Superior temporal gyrus (tissue), 1 donor: ENCODE data around the gene GOLGA8N.
"Not testable (repeated sequence)": the region's sequence is repeated elsewhere in the genome, so short reads cannot be mapped to it uniquely, and the experiment has no call there.

ENCODE experiments used
- DNase-seq: peaks from one replicate; pipeline ENCODE4 v3.0.0-alpha.2; 2016; ENCODE audit errors: extremely low spot score

Gene GOLGA8N

DNA sequence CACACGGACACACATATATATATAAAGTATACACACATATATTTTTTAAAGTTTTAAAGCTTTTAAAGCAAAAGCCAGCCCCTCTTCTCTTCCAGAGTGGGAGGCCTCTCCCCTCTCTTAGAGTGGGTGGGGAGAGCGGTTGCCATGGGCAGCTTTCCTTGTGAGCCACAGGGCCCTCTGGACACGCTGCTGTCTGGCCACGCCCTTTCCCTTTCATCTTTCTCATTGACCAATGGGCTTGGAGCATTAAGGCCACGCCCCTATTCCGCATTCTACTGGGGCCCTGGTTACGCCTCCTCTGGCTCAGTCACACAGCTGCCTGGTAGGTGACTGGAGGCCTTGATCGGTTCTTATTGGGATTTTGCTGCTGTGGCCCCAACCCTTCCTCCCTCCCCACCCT is at the start of gene GOLGA8N:
TSS of gene GOLGA8N (plus strand) at position 306 of the 400 bp plus-strand sequence.
- not testable (repeated sequence) for DNase-seq

DNA sequence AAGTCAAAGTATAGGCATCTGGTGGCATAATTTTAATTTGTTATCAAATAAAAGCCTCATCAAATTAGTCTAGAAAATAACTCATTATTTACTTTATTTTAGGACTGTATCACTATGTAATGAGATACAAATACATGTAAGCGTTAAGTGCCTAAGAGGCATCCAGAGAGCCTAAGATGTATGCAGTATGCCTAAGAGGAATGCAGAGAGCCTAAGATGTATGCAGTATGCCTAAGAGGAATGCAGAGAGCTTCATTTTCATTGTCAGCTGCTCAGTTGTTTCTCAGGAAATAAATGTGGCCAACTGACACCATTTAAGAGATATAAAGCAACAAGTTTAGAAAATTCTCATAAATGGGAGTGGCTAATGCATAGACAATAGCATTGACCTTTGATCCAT is 49.8 kb upstream of the GOLGA8N start:
- not testable (repeated sequence) for DNase-seq

DNA sequence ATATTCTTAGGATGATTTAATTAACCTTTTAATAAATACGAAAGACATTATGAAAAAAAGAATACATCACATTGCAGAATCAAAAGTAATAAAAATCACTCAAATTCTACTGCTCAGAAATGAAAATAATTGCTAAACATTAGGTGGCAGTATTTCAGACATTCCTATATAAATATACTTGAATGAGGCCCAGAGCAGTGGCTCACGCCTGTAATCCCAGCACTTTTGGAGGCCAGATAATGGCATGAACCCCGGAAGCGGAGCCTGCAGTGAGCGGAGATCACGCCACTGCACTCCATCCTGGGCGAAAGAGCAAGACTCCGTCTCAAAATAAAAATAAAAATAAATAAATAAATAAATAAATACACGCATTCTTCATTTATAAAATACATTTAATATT is 48.1 kb upstream of the GOLGA8N start:
- not testable (repeated sequence) for DNase-seq

DNA sequence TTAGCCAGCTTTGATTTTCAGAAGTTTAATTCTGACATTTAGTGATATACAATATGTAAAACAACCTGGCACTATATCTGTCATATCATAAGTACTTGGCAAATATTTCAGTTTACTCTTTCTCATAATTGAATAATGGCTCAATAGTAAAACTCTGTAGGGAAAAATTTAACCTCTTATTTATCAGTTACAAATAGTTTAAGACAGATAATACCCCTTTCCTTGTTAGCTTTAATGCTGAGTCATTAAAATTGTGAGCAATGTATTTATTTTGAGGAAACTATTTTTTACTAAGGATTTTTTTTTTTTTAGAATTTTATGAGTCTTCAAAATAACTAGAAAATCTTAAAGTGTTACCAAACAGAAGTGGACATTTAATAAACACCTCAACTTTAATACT is 38.7 kb upstream of the GOLGA8N start:
- not testable (repeated sequence) for DNase-seq

DNA sequence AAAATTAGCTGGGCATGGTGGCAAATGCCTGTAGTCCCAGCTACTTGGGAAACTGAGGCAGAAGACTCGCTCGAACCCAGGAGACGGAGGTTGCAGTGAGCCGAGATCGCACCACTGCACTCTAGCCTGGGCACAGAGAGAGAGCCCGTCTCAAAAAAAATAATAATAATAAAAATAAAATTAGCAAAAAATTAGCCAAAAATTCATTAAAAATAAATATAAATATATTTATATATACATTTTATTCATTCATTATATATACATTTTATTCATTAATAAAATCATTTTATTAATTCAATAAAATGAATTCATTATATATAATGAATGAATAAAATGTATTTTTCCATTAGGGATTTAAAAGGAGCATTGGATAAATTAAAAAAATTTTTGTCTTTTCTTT is 31.1 kb upstream of the GOLGA8N start:
- not testable (repeated sequence) for DNase-seq

DNA sequence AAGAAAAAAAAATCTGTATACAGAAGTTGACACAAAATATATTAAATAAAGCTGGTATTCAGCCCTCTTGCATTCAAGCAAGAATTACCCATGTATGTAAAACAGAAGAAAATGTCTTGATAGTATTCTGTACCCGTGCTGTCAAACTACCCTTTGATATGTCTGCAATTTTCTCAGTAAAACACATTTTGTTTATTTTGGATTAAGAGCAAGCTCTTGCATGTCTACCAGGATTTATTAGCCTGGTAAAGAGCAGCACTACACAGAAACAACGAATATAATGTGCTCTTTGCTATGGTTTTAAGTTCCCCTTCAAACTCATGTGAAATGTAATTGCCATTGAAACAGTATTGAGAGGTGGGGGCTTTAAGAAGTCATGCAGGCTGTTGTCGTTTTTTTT is 24.3 kb upstream of the GOLGA8N start:
- DNase-seq: not testable (repeated sequence)

- DNase-seq: not testable (repeated sequence)
Measured at GRCh38 chr15:32578482-32578881, 14.8 kb upstream of the GOLGA8N start.

GRCh38 chr15:32585844-32586243 is 7.4 kb upstream of the GOLGA8N start:
- DNase-seq: not testable (repeated sequence)

GRCh38 chr15:32609518-32609917 is 16.3 kb downstream of the GOLGA8N start:
- DNase-seq: not testable (repeated sequence)

GRCh38 chr15:32610719-32611118 is 17.5 kb downstream of the GOLGA8N start:
- DNase-seq: peak; percentile 43

DNA sequence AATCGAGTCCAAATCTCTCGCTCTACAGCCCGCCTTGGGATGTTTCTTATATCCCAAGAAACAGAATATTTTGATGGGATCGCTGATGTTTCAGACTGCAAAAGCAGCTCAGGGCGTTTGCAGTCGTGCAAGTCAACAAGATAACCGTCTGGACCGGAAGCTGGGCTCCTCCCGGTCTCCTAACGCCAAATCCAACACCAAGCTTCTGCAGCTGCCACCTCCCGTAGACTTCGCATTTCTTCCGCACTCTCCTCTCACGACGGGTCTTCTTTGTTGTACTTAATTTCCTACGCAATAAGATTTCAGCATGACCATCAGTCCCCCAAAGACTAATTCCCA is 21.4 kb downstream of the GOLGA8N start:
- not testable (repeated sequence) for DNase-seq

DNA sequence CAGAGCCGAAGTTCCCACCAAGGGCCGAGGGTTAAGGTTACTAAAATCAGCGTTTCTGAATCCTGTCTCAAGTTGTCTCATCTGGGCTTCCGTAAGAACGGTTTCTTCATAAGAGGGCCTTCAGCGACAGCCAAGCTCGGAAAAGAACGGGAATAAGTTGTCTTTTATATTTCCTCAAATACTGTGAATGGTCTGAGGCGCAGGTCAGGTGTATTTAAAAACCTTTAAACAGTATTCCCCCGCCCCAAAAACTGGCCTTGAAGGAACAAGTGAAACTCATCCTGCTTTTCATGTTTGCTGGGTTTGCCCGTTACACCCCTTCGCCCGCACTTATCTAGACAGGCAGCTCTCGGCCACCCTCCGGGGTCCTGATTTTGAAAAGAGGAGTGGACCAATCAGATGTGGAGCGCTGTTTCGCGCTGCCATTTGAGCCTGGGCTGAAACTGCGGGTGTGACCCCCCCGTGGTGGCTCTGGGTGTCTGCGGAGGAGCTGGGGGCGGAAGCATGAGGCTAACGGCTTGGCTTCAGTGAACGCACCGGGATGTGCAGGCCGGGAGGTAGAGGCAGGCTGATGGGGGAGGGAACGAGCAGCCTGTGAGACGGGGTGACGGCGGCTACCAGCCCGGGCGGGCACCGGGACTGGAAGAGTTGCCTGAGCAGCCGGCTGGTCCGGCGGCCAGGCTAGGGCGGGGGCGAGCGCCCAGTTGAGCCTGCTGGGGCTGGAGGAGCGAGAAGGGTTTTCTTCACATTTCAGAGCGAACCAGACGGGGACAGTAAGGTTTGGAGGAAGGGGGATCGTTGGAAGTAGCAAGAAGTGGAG is 22.0 kb downstream of the GOLGA8N start, which contains the start of gene ARHGAP11A:
TSS of gene ARHGAP11A (plus strand) at position 454 of the 820 bp plus-strand sequence. CDS start 708 bp downstream, outside the sequence.
- peak; percentile 93 for DNase-seq

- DNase-seq: not testable (repeated sequence)
Measured at GRCh38 chr15:32615871-32616426, 22.7 kb downstream of the GOLGA8N start.

DNA sequence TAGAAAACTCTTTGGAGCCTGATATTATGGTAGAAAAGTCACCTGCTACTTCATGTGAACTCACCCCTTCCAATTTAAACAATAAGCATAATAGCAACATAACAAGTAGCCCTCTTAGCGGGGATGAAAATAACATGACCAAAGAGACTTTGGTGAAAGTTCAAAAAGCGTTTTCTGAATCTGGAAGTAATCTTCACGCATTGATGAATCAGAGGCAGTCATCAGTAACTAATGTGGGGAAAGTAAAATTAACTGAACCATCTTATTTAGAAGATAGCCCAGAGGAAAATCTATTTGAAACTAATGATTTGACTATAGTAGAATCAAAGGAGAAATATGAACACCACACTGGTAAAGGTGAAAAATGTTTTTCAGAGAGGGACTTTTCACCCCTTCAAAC is 43.2 kb downstream of the GOLGA8N start:
- no peak for DNase-seq

DNA sequence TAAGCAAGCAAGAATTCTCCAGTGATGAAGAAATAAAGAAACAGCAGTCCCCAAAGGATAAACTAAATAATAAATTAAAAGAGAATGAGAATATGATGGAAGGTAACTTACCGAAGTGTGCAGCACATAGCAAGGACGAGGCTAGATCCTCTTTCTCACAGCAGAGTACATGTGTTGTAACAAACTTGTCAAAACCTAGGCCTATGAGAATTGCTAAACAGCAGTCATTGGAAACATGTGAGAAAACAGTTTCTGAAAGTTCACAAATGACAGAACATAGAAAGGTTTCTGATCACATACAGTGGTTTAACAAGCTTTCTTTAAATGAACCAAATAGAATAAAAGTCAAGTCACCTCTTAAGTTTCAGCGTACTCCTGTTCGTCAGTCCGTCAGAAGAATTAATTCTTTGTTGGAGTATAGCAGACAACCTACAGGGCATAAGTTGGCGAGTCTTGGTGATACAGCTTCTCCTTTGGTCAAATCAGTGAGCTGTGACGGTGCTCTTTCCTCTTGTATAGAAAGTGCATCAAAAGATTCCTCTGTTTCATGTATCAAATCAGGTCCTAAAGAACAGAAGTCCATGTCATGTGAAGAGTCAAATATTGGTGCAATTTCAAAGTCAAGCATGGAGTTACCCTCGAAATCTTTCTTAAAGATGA is 43.8 kb downstream of the GOLGA8N start:
- DNase-seq: no peak

DNA sequence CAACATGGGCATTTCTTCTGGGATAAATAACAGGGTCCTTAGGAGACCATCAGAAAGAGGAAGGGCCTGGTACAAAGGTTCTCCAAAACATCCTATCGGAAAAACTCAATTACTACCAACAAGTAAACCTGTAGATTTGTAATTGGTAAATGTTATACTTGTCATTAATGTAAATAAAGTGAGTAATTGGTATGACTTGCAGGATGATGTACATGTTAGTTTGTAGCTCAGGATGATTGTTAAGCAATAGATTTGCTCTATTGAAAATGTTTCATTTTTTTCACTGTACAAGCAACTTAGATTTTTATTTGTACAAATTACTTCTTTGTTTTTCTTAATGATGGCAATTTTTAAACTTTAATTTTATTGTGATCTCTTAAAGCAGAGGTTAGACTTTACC is 44.4 kb downstream of the GOLGA8N start:
- no peak for DNase-seq

GRCh38 chr15:32641517-32642059 is 48.3 kb downstream of the GOLGA8N start, which contains the start of gene SCG5:
TSS of gene SCG5 (plus strand) at chr15:32641710. CDS start at chr15:32643593, 1,883 bp downstream.
- peak; percentile 81 for DNase-seq

GRCh38 chr15:32642667-32643435 is 49.6 kb downstream of the GOLGA8N start:
- DNase-seq: no peak

DNA sequence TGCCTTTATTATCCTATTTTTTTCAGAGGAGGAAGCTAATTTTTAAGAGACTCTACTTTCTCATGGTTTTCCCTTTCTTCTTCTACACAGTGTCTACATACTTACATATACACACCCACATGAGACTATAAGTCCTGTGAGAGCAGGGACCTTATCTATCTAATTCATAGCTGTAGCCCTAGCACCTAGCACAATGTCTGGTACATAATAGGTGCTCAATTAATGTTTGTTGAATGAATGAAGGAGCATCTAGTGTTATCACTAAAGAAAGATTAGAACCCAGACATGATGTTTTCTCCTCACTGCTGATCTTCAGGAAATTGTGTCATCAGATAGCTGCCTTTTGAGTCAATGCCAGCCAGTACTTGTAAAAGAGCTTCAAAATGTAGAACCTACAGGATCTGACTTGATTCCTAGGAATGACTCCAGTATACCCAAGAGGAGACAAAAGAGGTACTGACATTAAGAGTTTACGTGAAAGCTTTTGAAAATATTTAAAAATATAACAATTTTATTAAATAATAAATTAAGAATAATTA is 50.7 kb downstream of the GOLGA8N start:
- DNase-seq: no peak

DNA sequence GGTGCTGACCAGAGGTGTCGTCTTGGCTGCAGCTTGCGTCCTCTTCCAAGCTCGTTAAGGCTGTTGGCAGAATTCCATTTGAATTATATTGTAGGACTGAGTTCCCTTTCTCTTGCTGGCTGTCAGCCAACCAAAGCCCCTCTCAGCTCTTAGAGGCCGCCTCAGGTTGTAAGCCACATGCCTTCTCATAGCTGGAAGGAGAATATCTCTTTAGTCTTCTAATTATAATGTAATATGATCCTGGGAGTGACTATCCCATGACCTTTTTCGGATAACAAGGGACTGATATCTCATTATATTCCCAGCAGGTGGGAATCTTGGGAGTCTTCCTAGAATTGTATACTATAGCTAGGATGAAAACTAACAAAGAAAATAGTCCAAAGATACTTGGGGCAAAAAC is 53.0 kb downstream of the GOLGA8N start:
- no peak for DNase-seq

DNA sequence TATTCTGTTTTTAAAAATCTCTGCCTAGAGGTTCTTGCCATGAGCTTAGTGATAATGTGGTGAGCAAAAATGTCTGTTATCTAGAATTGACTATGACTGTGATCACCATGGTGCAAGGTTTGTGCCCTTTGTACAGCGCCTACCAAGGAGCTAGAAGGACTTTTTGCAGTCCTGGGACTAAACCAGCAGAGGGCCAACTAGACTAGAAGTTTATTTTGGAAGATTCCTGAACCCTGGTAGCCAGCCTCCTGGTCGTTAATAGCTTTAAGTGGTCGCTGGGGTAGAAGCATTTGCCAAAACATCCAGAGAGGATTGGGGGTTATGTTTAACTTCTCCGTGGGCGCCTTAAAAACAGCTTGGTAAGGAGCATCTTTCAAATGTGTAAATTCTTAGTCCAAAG is 56.1 kb downstream of the GOLGA8N start:
- DNase-seq: no peak
